T-helper 1 cell (primary cell): Measurements from ENCODE around the gene HCAR3.

Experiments
- DNase-seq, 5 donors: peaks; one replicate each; pipeline ENCODE4 v3.0.0-alpha.2; 2012 to 2020

HCAR3 gene

GRCh38 chr12:122665759-122666158 lies 50.9 kb downstream of the HCAR3 start:
- DNase-seq = no peak

GRCh38 chr12:122665349-122665748 lies 51.3 kb downstream of the HCAR3 start:
- DNase-seq = no peak
